Activated B cell treated with CpG ODN at 0.5 μM for 24 hours (primary cell): ENCODE measurements around the gene COL1A1. TPM values are rescaled to one million over a fixed set of nuclear protein-coding genes. Genes with fewer than 3 reads are reported as not detected.

ENCODE experiments used
- ATAC-seq: fragments of 200-7000 bp; cut with Tn5 transposase; one replicate; pipeline ENCODE4 v1.10.0; 2021; ENCODE audit warnings: low read depth, mild to moderate bottlenecking, moderate library complexity
- CTCF ChIA-PET: fragments of 350-600 bp; sonication (Branson Sonifier 250); formaldehyde crosslinking; loops from one replicate; lab custom pipeline; 2021; ENCODE audit warnings: antibody characterized with exemption; lab: Charles Lee
- POLR2A ChIA-PET: fragments of 350-600 bp; sonication (Branson Sonifier 250); formaldehyde crosslinking; loops from one replicate; lab custom pipeline; 2021; ENCODE audit warnings: antibody characterized with exemption; lab: Charles Lee
- DNase-seq: peaks from one replicate; pipeline ENCODE4 v3.0.0; 2022
- H3K27ac Mint-ChIP-seq: one replicate; pipeline ENCODE4 v1.8.0; 2020; ENCODE audit warnings: mixed read lengths
- H3K27me3 Mint-ChIP-seq: one replicate; pipeline ENCODE4 v1.8.0; 2021; ENCODE audit warnings: mixed read lengths
- H3K36me3 Mint-ChIP-seq: one replicate; pipeline ENCODE4 v1.8.0; 2021; ENCODE audit warnings: low read depth, mixed read lengths
- H3K4me1 Mint-ChIP-seq: one replicate; pipeline ENCODE4 v1.8.0; 2021; ENCODE audit warnings: mixed read lengths
- H3K4me3 Mint-ChIP-seq: one replicate; pipeline ENCODE4 v1.8.0; 2020; ENCODE audit warnings: mild to moderate bottlenecking, mixed read lengths
- H3K9me3 Mint-ChIP-seq: one replicate; pipeline ENCODE4 v1.8.0; 2020; ENCODE audit warnings: mixed read lengths
- CTCF ChIP-seq: fragments of 200-600 bp; IDR thresholded peaks from one replicate; pipeline ENCODE4 v1.8.0; 2022; ENCODE audit warnings: antibody characterized with exemption, mild to moderate bottlenecking
- intact Hi-C: fragments of 100-400 bp; cut with micrococcal nuclease; formaldehyde crosslinking; loops from one replicate; pipeline ENCODE4 v1.15.1; 2024
- total RNA-seq: library from RNA; stranded (reverse); gene quantifications from 2 replicates; pipeline ENCODE4 v1.2.3, GENCODE V29; 2022

COL1A1 gene
- total RNA-seq, 1 donor from 2014 or later: 9.2 TPM

GRCh38 chr17:50139185-50139783, 62.1 kb downstream of the COL1A1 start:
- no peak for TF ChIP-seq CTCF
- ChIA-PET POLR2A (interaction anchor here (0.7 to 4.0 kb wide), 7 partner anchors 9 to 61 kb away, joined by 3 to 40 read pairs (median 9); partner anchors contain the start of genes PPP1R9B and SAMD14), CTCF (interaction anchor here (0.9 to 3.4 kb wide), 11 partner anchors 9 to 59 kb away, joined by 3 to 19 read pairs (median 6); partner anchors contain the start of genes PPP1R9B and SAMD14)
- H3K4me3 Mint-ChIP-seq: no peak overlapping the region
- peak overlapping the region; percentile 70 for H3K27ac Mint-ChIP-seq
- H3K36me3 Mint-ChIP-seq: peaks cover 97% of the 10 kb centered on the region
- H3K9me3 Mint-ChIP-seq: no peaks in the 10 kb centered on the region
- ATAC-seq (no peak), DNase-seq (no peak)
- intact Hi-C loops: no loop called here
- H3K4me1 Mint-ChIP-seq: peaks cover 54% of the 10 kb centered on the region
- no peaks in the 10 kb centered on the region for H3K27me3 Mint-ChIP-seq

GRCh38 chr17:50137042-50137441, 64.4 kb downstream of the COL1A1 start:
- ATAC-seq (no peak), DNase-seq (no peak)
- ChIA-PET POLR2A (interaction anchor here (0.6 to 2.9 kb wide), 2 partner anchors 10 to 11 kb away, joined by 6 to 10 read pairs; no protein-coding TSS in a partner anchor), CTCF (interaction anchor here (0.9 to 1.1 kb wide), 2 partner anchors 9 to 20 kb away, joined by 3 to 5 read pairs; no protein-coding TSS in a partner anchor)
- no peaks in the 10 kb centered on the region for H3K27me3 Mint-ChIP-seq
- H3K4me3 Mint-ChIP-seq: no peak overlapping the region
- no peaks in the 10 kb centered on the region for H3K9me3 Mint-ChIP-seq
- peaks cover 37% of the 10 kb centered on the region for H3K4me1 Mint-ChIP-seq
- intact Hi-C loops: no loop called here
- peaks cover 88% of the 10 kb centered on the region for H3K36me3 Mint-ChIP-seq
- TF ChIP-seq CTCF: no peak
- H3K27ac Mint-ChIP-seq: no peak overlapping the region

DNA sequence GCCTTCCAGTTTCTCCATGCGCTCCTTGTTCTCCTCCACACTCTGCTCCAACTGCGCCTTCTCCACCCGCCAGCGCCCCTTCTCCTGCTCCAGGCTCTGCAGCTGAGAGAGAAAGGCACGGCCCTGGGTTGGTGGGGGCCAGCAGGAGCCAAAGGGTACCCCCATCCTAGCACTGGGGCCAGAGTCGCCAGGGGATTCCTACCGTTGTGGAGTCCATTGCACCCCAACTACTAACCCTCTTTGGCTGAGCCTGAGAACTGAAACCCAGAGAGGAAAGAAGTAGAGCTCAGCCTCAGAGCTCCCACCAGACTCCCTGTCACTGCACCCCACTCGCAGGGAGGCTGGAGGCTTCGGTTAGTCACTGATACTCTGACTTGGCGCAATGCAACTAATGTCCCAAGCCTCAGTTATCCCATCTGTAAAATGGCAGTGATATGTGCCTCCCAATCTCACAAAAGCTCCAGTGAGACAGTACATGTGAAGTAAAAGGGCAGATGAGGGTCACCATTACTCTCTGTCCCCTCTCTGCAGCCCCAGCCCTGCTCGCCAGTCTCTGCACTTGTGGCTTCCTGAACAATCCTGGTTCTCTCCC, 65.2 kb downstream of the COL1A1 start:
- intact Hi-C loops: no loop called here
- POLR2A ChIA-PET: interaction anchor here (0.6 to 2.9 kb wide), 3 partner anchors 9 to 727 kb away, joined by 3 to 10 read pairs (median 6); no protein-coding TSS in a partner anchor
- Mint-ChIP-seq H3K9me3 (no peaks in the 10 kb centered on the region), H3K4me1 (peaks cover 36% of the 10 kb centered on the region), H3K4me3 (no peak overlapping the region), H3K36me3 (peaks cover 80% of the 10 kb centered on the region), H3K27me3 (no peaks in the 10 kb centered on the region), H3K27ac (no peak overlapping the region)
- ATAC-seq: no peak
- DNase-seq: no peak
- CTCF ChIA-PET: interaction anchor here (1.1 kb wide), 1 partner anchor 19 kb away, joined by 5 read pairs; no protein-coding TSS in a partner anchor
- TF ChIP-seq CTCF: no peak

DNA sequence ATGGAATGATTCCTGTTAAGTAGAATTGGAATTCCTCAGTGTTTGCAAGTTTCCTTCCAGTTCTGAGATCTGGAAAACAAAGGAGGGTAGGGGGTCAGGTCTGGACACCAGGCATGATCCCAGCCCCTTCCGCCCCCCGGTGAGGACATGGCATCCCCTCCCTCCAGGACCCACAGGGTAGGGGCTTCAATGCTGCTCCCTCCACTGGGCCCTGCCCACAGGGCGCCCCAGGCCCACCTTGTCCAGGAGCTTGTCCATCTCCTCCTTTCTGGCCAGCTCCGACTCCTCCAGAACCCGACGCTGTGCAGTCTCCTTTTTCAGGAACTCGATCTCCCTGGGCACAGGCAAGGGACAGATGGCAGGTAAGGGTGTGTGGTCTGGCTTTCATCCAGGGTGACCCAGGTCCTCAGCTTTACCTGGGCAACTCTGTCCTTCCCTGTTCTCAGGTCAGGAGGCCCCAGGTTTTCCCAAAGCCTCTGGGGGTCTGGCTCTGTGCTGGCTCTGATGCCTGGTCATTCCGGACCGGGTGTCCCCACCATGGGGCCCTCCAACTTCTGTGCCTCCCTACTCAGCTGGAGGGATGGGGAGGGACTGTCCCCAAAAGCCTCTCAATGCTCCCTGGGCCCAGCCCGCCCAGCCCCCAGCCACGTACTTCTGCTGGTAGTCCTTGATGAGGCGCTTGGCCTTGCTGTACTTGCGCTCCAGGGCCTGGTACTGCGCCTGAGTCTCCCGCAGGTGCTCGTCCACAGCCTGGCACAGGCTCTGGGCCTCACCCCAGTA, 65.9 kb downstream of the COL1A1 start:
- POLR2A ChIA-PET: interaction anchor here (0.6 to 2.9 kb wide), 2 partner anchors 12 to 728 kb away, joined by 3 to 10 read pairs; no protein-coding TSS in a partner anchor

More for the DNA sequence above, 65.9 kb downstream of the COL1A1 start:
- ATAC-seq (no peak), DNase-seq (no peak)
- H3K4me3 Mint-ChIP-seq: no peak overlapping the region
- H3K27ac Mint-ChIP-seq: no peak overlapping the region
- H3K36me3 Mint-ChIP-seq: peaks cover 75% of the 10 kb centered on the region
- peaks cover 3% of the 10 kb centered on the region for H3K27me3 Mint-ChIP-seq
- CTCF ChIA-PET: interaction anchor here (1.0 kb wide), 1 partner anchor 34 kb away, joined by 4 read pairs; no protein-coding TSS in a partner anchor
- peaks cover 35% of the 10 kb centered on the region for H3K4me1 Mint-ChIP-seq
- TF ChIP-seq CTCF: no peak
- intact Hi-C loops: no loop called here
- no peaks in the 10 kb centered on the region for H3K9me3 Mint-ChIP-seq
